ENCODE data around the gene GRAMD1A. TPM values are rescaled to one million over a fixed set of nuclear protein-coding genes. Genes with fewer than 3 reads are reported as not detected.
"Not testable (repeated sequence)": the region's sequence is repeated elsewhere in the genome, so short reads cannot be mapped to it uniquely, and the experiment has no call there.

The GRAMD1A gene
- total RNA-seq, 4 donors from 2014 or later = 14.2 to 32.1 (median 21.6) TPM

GRCh38 chr19:34994286-34994642 is 5.9 kb upstream of the GRAMD1A start:
- intact Hi-C loops (cut with DNase I; ENCODE audit: low total_unique reads) = no loop called here
- H3K27me3 ChIP-seq = no peaks in the 10 kb centered on the region
- DNase-seq = no peak

GRCh38 chr19:34994643-34995541 is 5.2 kb upstream of the GRAMD1A start:
- Histone ChIP-seq H3K4me1 (peaks cover 12 to 54% (median 28%) of the 10 kb centered on the region in 4 donors), H3K27me3 (no peaks in the 10 kb centered on the region), H3K36me3 (no peaks in the 10 kb centered on the region), H3K27ac (peak overlapping the region; percentile 62 to 68 (median 63)), H3K4me3 (no peak overlapping the region), H3K9me3 (no peaks in the 10 kb centered on the region)
- intact Hi-C loops (cut with DNase I; ENCODE audit: low total_unique reads) (no loop called here), in situ Hi-C loops (cut with MboI; ENCODE audit: low pct_ligation_motif_present in 1 of 4, low pct_unique_long_range_greater_than_20kb in 1 of 4, low sequenced_read_pairs in 3 of 4) (no loop called here)
- TF ChIP-seq CTCF (IDR thresholded peaks at IDR 0.05) (no peak), EP300 (IDR thresholded peaks at IDR 0.05; ENCODE audit: low read depth) (no peak), POLR2AphosphoS5 (IDR thresholded peaks at IDR 0.05) (peak in 1 of 3 donors; percentile 36)
- WGBS, 2 donors (ENCODE audit: low coverage in 1 of 2) = 36 to 75% methylated on average over 2 to 17 of the region's 17 CpGs
- peak; percentile 65 for DNase-seq

More at GRCh38 chr19:34994286-34994642, 5.9 kb upstream of the GRAMD1A start:
- in situ Hi-C loops (cut with MboI; ENCODE audit: low pct_ligation_motif_present in 1 of 4, low pct_unique_long_range_greater_than_20kb in 1 of 4, low sequenced_read_pairs in 3 of 4) = no loop called here
- WGBS, 2 donors (ENCODE audit: low coverage in 1 of 2) = 45 to 80% methylated on average over 7 to 9 of the region's 9 CpGs
- H3K27ac ChIP-seq = peak overlapping the region; percentile 62 to 68 (median 63)
- TF ChIP-seq POLR2A (IDR thresholded peaks at IDR 0.05) = no peak
- TF ChIP-seq POLR2AphosphoS5 (IDR thresholded peaks at IDR 0.05) = no peak
- TF ChIP-seq EP300 (IDR thresholded peaks at IDR 0.05; ENCODE audit: low read depth) = no peak
- TF ChIP-seq CTCF (IDR thresholded peaks at IDR 0.05) = no peak
- no peaks in the 10 kb centered on the region for H3K9me3 ChIP-seq
- H3K36me3 ChIP-seq = no peaks in the 10 kb centered on the region
- peaks cover 9 to 48% (median 22%) of the 10 kb centered on the region in 4 donors for H3K4me1 ChIP-seq
- H3K4me3 ChIP-seq = no peak overlapping the region

- no peak for DNase-seq
- no peaks in the 10 kb centered on the region for H3K9me3 ChIP-seq
- 62 to 68% methylated on average over 6 to 8 of the region's 8 CpGs for WGBS, 2 donors (ENCODE audit: low coverage in 1 of 2)
- TF ChIP-seq CTCF (IDR thresholded peaks at IDR 0.05) (no peak), EP300 (IDR thresholded peaks at IDR 0.05; ENCODE audit: low read depth) (no peak), POLR2AphosphoS5 (IDR thresholded peaks at IDR 0.05) (no peak), POLR2A (IDR thresholded peaks at IDR 0.05) (no peak)
- H3K27me3 ChIP-seq = no peaks in the 10 kb centered on the region
- H3K27ac ChIP-seq = peak overlapping the region; percentile 62 to 68 (median 63)
- intact Hi-C loops (cut with DNase I; ENCODE audit: low total_unique reads) (no loop called here), in situ Hi-C loops (cut with MboI; ENCODE audit: low pct_ligation_motif_present in 1 of 4, low pct_unique_long_range_greater_than_20kb in 1 of 4, low sequenced_read_pairs in 3 of 4) (no loop called here)
- no peak overlapping the region for H3K4me3 ChIP-seq
- H3K36me3 ChIP-seq = no peaks in the 10 kb centered on the region
- peaks cover 12 to 55% (median 29%) of the 10 kb centered on the region in 4 donors for H3K4me1 ChIP-seq
Observed at GRCh38 chr19:34995551-34995950, 4.6 kb upstream of the GRAMD1A start.

GRCh38 chr19:34997071-34997617 is 3.0 kb upstream of the GRAMD1A start:
- no peaks in the 10 kb centered on the region for H3K27me3 ChIP-seq
- H3K4me3 ChIP-seq = no peak overlapping the region
- H3K4me1 ChIP-seq = peaks cover 16 to 65% (median 36%) of the 10 kb centered on the region in 4 donors
- in situ Hi-C loops (cut with MboI; ENCODE audit: low pct_ligation_motif_present in 1 of 4, low pct_unique_long_range_greater_than_20kb in 1 of 4, low sequenced_read_pairs in 3 of 4) (no loop called here), intact Hi-C loops (cut with DNase I; ENCODE audit: low total_unique reads) (no loop called here)
- no peaks in the 10 kb centered on the region for H3K36me3 ChIP-seq
- DNase-seq = no peak
- 67 to 68% methylated on average over 7 to 8 of the region's 8 CpGs for WGBS, 2 donors (ENCODE audit: low coverage in 1 of 2)
- H3K9me3 ChIP-seq = no peaks in the 10 kb centered on the region
- peak overlapping the region; percentile 28 to 97 (median 62) for H3K27ac ChIP-seq
- TF ChIP-seq EP300 (IDR thresholded peaks at IDR 0.05; ENCODE audit: low read depth) (no peak), POLR2A (IDR thresholded peaks at IDR 0.05) (no peak), CTCF (IDR thresholded peaks at IDR 0.05) (no peak), POLR2AphosphoS5 (IDR thresholded peaks at IDR 0.05) (no peak)

- H3K27me3 ChIP-seq; H3K36me3 ChIP-seq; DNase-seq; intact Hi-C loops (cut with DNase I; ENCODE audit: low total_unique reads); H3K4me3 ChIP-seq; in situ Hi-C loops (cut with MboI; ENCODE audit: low pct_ligation_motif_present in 1 of 4, low pct_unique_long_range_greater_than_20kb in 1 of 4, low sequenced_read_pairs in 3 of 4); H3K9me3 ChIP-seq: not testable (repeated sequence)
- H3K4me1 ChIP-seq = peaks cover 16 to 76% (median 43%) of the 10 kb centered on the region in 4 donors
- WGBS, 2 donors (ENCODE audit: low coverage in 1 of 2) = 88 to 96% methylated on average over 4 to 7 of the region's 7 CpGs
- H3K27ac ChIP-seq = peak overlapping the region; percentile 95 to 98 (median 97)
Observed at GRCh38 chr19:34998224-34998623, 1.9 kb upstream of the GRAMD1A start.

All from transverse colon (tissue), 4 donors.